HEK293 (cell line): Measurements from ENCODE around the gene FHL2.

Experiments
- BCL11A ChIP-seq: fragments of 450-650 bp; formaldehyde crosslinking; IDR thresholded peaks from 2 replicates; pipeline ENCODE4 v1.5.1; 2016; ENCODE audit warnings: low read depth, missing biosample characterization, missing genetic modification characterization
- CTCF ChIP-seq: fragments of 450-650 bp; formaldehyde crosslinking; IDR thresholded peaks from 2 replicates; pipeline ENCODE4 v1.5.1; 2016; ENCODE audit warnings: missing biosample characterization, missing genetic modification characterization
- KLF8 ChIP-seq: fragments of 450-650 bp; formaldehyde crosslinking; IDR thresholded peaks from 2 replicates; pipeline ENCODE4 v1.5.1; 2016; ENCODE audit warnings: missing biosample characterization, missing genetic modification characterization
- ZNF112 ChIP-seq: fragments of 450-650 bp; formaldehyde crosslinking; IDR thresholded peaks from 2 replicates; pipeline ENCODE4 v1.5.0; 2017; ENCODE audit warnings: missing biosample characterization, missing genetic modification characterization
- ZNF335 ChIP-seq: fragments of 450-650 bp; formaldehyde crosslinking; conservative IDR thresholded peaks from 2 replicates; pipeline ENCODE4 v1.5.1; 2016; ENCODE audit warnings: missing biosample characterization, missing genetic modification characterization
- ZNF561 ChIP-seq: fragments of 450-650 bp; IDR thresholded peaks from 2 replicates; pipeline ENCODE4 v1.5.1; 2018; ENCODE audit warnings: missing biosample characterization, missing genetic modification characterization, borderline replicate concordance
- ZNF596 ChIP-seq: fragments of 450-650 bp; IDR thresholded peaks from 2 replicates; pipeline ENCODE4 v1.5.0; 2018; ENCODE audit warnings: missing biosample characterization, mild to moderate bottlenecking, missing genetic modification characterization, moderate library complexity
- ZNF768 ChIP-seq: fragments of 450-650 bp; formaldehyde crosslinking; IDR thresholded peaks from 2 replicates; pipeline ENCODE4 v1.5.1; 2018; ENCODE audit warnings: missing biosample characterization, mild to moderate bottlenecking, missing genetic modification characterization
- TF ChIP-seq, protein P1 (sequence below): fragments of 450-650 bp; formaldehyde crosslinking; IDR thresholded peaks from 2 replicates; pipeline ENCODE4 v1.5.1; 2016; ENCODE audit warnings: missing biosample characterization, missing genetic modification characterization
- TF ChIP-seq, protein P2 (sequence below): fragments of 450-650 bp; formaldehyde crosslinking; IDR thresholded peaks from 2 replicates; pipeline ENCODE4 v1.5.1; 2016; ENCODE audit warnings: missing biosample characterization, missing genetic modification characterization

GRCh38 chr2:105317937-105318336, 80.9 kb downstream of the FHL2 start:
- no peak for TF ChIP-seq KLF8 (tag by site-specific recombination)
- TF ChIP-seq CTCF = no peak
- TF ChIP-seq, protein P1, sequence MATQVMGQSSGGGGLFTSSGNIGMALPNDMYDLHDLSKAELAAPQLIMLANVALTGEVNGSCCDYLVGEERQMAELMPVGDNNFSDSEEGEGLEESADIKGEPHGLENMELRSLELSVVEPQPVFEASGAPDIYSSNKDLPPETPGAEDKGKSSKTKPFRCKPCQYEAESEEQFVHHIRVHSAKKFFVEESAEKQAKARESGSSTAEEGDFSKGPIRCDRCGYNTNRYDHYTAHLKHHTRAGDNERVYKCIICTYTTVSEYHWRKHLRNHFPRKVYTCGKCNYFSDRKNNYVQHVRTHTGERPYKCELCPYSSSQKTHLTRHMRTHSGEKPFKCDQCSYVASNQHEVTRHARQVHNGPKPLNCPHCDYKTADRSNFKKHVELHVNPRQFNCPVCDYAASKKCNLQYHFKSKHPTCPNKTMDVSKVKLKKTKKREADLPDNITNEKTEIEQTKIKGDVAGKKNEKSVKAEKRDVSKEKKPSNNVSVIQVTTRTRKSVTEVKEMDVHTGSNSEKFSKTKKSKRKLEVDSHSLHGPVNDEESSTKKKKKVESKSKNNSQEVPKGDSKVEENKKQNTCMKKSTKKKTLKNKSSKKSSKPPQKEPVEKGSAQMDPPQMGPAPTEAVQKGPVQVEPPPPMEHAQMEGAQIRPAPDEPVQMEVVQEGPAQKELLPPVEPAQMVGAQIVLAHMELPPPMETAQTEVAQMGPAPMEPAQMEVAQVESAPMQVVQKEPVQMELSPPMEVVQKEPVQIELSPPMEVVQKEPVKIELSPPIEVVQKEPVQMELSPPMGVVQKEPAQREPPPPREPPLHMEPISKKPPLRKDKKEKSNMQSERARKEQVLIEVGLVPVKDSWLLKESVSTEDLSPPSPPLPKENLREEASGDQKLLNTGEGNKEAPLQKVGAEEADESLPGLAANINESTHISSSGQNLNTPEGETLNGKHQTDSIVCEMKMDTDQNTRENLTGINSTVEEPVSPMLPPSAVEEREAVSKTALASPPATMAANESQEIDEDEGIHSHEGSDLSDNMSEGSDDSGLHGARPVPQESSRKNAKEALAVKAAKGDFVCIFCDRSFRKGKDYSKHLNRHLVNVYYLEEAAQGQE (tag by site-specific recombination) = no peak
- no peak for TF ChIP-seq ZNF112 (tag by site-specific recombination)
- no peak for TF ChIP-seq ZNF561 (tag by site-specific recombination)
- TF ChIP-seq ZNF596 (tag by site-specific recombination) = no peak
- TF ChIP-seq ZNF335 (tag by site-specific recombination) = no peak
- TF ChIP-seq, protein P2, sequence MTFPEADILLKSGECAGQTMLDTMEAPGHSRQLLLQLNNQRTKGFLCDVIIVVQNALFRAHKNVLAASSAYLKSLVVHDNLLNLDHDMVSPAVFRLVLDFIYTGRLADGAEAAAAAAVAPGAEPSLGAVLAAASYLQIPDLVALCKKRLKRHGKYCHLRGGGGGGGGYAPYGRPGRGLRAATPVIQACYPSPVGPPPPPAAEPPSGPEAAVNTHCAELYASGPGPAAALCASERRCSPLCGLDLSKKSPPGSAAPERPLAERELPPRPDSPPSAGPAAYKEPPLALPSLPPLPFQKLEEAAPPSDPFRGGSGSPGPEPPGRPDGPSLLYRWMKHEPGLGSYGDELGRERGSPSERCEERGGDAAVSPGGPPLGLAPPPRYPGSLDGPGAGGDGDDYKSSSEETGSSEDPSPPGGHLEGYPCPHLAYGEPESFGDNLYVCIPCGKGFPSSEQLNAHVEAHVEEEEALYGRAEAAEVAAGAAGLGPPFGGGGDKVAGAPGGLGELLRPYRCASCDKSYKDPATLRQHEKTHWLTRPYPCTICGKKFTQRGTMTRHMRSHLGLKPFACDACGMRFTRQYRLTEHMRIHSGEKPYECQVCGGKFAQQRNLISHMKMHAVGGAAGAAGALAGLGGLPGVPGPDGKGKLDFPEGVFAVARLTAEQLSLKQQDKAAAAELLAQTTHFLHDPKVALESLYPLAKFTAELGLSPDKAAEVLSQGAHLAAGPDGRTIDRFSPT (tag by site-specific recombination) = no peak
- no peak for TF ChIP-seq BCL11A (tag by site-specific recombination)
- no peak for TF ChIP-seq ZNF768 (tag by site-specific recombination)
